ENCODE data around the gene IFNGR1.

Gene IFNGR1

GRCh38 chr6:137161949-137162348 lies 57.2 kb downstream of the IFNGR1 start:
- no peaks in the 10 kb centered on the region for H3K79me2 ChIP-seq (ENCODE audit: low read length)
- TF ChIP-seq EZH2 (optimal IDR thresholded peaks at IDR 0.05; ENCODE audit: low read depth, low read length), result no peak
- TF ChIP-seq CTCF (IDR thresholded peaks at IDR 0.05; ENCODE audit: low read length), result no peak
- no peak for TF ChIP-seq EZH2phosphoT487 (IDR thresholded peaks at IDR 0.05; ENCODE audit: low read length)
- no peaks in the 10 kb centered on the region for H3K36me3 ChIP-seq (replicated peaks; ENCODE audit: insufficient read depth, low read length)
- H3K4me2 ChIP-seq (ENCODE audit: low read depth, low read length), result no peak overlapping the region
- H3K27ac ChIP-seq (ENCODE audit: low read length), result no peak overlapping the region
- H3K9me2 ChIP-seq (replicated peaks; ENCODE audit: insufficient read depth, low read length), result no peaks in the 10 kb centered on the region
- H4K20me1 ChIP-seq (ENCODE audit: insufficient read depth, low read length), result no peaks in the 10 kb centered on the region
- no peak for DNase-seq
- H3K9me3 ChIP-seq (replicated peaks; ENCODE audit: insufficient read depth, low read length), result no peaks in the 10 kb centered on the region
- no peak overlapping the region for H3K9ac ChIP-seq (ENCODE audit: low read length)
- H3K4me1 ChIP-seq (ENCODE audit: low read length), result peaks cover 13% of the 10 kb centered on the region
- H3K27me3 ChIP-seq (replicated peaks; ENCODE audit: insufficient read depth, low read length), result no peaks in the 10 kb centered on the region
- H2AFZ ChIP-seq (ENCODE audit: low read length), result no peak overlapping the region
- no peak overlapping the region for H3K4me3 ChIP-seq (ENCODE audit: low read length)
- H3F3A ChIP-seq (ENCODE audit: insufficient read depth, low read length), result peaks cover 12% of the 10 kb centered on the region

DNA sequence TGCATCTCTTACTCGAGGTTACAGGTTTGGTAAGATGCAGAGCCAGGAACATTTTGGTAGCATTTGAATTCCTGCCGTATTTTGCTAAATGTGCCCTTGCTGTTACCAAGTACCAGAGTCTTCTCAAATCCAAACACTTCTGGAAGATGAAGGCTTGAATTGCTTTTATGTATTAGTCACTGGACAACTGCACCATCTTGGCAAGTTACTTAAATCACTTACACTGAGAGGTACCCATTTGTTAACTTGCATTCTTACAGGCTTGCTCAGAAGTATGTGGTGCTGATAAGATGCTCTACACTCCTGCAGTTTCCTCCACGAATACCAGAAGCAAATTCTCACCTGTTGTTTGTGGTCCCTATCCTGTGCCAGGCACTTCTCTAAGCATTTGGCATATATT lies 58.4 kb downstream of the IFNGR1 start:
- no peaks in the 10 kb centered on the region for H4K20me1 ChIP-seq (ENCODE audit: insufficient read depth, low read length)
- H3K79me2 ChIP-seq (ENCODE audit: low read length), result no peaks in the 10 kb centered on the region
- H3K9ac ChIP-seq (ENCODE audit: low read length), result no peak overlapping the region
- H3K36me3 ChIP-seq (replicated peaks; ENCODE audit: insufficient read depth, low read length), result no peaks in the 10 kb centered on the region
- H3K4me1 ChIP-seq (ENCODE audit: low read length), result peaks cover 15% of the 10 kb centered on the region
- H3K9me2 ChIP-seq (replicated peaks; ENCODE audit: insufficient read depth, low read length), result no peaks in the 10 kb centered on the region
- H3K4me2 ChIP-seq (ENCODE audit: low read depth, low read length), result no peak overlapping the region
- no peak for DNase-seq
- TF ChIP-seq CTCF (IDR thresholded peaks at IDR 0.05; ENCODE audit: low read length), result no peak
- no peak for TF ChIP-seq EZH2phosphoT487 (IDR thresholded peaks at IDR 0.05; ENCODE audit: low read length)
- no peak overlapping the region for H2AFZ ChIP-seq (ENCODE audit: low read length)
- H3K4me3 ChIP-seq (ENCODE audit: low read length), result no peak overlapping the region
- no peak overlapping the region for H3K27ac ChIP-seq (ENCODE audit: low read length)
- H3K9me3 ChIP-seq (replicated peaks; ENCODE audit: insufficient read depth, low read length), result no peaks in the 10 kb centered on the region
- H3K27me3 ChIP-seq (replicated peaks; ENCODE audit: insufficient read depth, low read length), result no peaks in the 10 kb centered on the region
- H3F3A ChIP-seq (ENCODE audit: insufficient read depth, low read length), result peaks cover 10% of the 10 kb centered on the region

- TF ChIP-seq EZH2phosphoT487 (IDR thresholded peaks at IDR 0.05; ENCODE audit: low read length), result no peak
- no peak for TF ChIP-seq EZH2 (optimal IDR thresholded peaks at IDR 0.05; ENCODE audit: low read depth, low read length)
- TF ChIP-seq CTCF (IDR thresholded peaks at IDR 0.05; ENCODE audit: low read length), result no peak
- no peaks in the 10 kb centered on the region for H3K36me3 ChIP-seq (replicated peaks; ENCODE audit: insufficient read depth, low read length)
- H3K79me2 ChIP-seq (ENCODE audit: low read length), result no peaks in the 10 kb centered on the region
Measured at GRCh38 chr6:137159912-137160311, 59.3 kb downstream of the IFNGR1 start.

More at GRCh38 chr6:137159912-137160311, 59.3 kb downstream of the IFNGR1 start:
- H3K27ac ChIP-seq (ENCODE audit: low read length), result no peak overlapping the region
- no peak overlapping the region for H3K4me2 ChIP-seq (ENCODE audit: low read depth, low read length)
- peaks cover 2% of the 10 kb centered on the region; the same call in 1 of the 2 replicates for H3F3A ChIP-seq (ENCODE audit: insufficient read depth, low read length)
- no peak overlapping the region for H2AFZ ChIP-seq (ENCODE audit: low read length)
- no peak overlapping the region for H3K9ac ChIP-seq (ENCODE audit: low read length)
- H3K4me1 ChIP-seq (ENCODE audit: low read length), result peaks cover 10% of the 10 kb centered on the region
- no peaks in the 10 kb centered on the region for H3K9me3 ChIP-seq (replicated peaks; ENCODE audit: insufficient read depth, low read length)
- no peak for DNase-seq
- no peak overlapping the region for H3K4me3 ChIP-seq (ENCODE audit: low read length)
- no peaks in the 10 kb centered on the region for H3K9me2 ChIP-seq (replicated peaks; ENCODE audit: insufficient read depth, low read length)
- H3K27me3 ChIP-seq (replicated peaks; ENCODE audit: insufficient read depth, low read length), result no peaks in the 10 kb centered on the region
- no peaks in the 10 kb centered on the region for H4K20me1 ChIP-seq (ENCODE audit: insufficient read depth, low read length)
